UCSD-AML1 (cell line): ENCODE measurements around the gene FEZF2.

ENCODE experiments used
- DNase-seq: peaks from one replicate; lab custom pipeline; 2025; ENCODE audit not compliant: unreplicated experiment; lab: John Stamatoyannopoulos, UW

FEZF2 gene

DNA sequence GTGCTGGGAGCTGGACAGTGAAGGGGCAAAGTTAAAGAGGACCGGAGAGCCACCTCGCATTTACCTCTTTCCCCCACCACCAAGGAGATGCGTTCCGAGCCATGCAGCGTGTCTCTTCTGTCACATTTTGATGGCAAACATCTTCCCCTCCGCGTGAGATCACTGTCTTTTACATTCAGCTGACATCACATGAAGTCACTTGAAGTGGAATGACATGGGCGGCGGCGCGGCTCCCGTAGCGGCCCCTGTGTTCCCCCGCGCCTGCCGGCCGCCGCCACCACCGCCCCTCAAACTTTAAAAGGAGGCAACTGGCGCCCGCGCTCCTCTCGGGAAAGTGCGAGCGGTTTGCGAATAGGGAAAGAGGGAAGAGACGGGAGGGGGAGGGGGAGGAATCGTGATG lies at the start of gene FEZF2:
Gene FEZF2, minus strand, starts transcription at position 336 of the 400 bp plus-strand sequence. CDS start 682 bp downstream, outside the sequence.
- DNase-seq: no peak

DNA sequence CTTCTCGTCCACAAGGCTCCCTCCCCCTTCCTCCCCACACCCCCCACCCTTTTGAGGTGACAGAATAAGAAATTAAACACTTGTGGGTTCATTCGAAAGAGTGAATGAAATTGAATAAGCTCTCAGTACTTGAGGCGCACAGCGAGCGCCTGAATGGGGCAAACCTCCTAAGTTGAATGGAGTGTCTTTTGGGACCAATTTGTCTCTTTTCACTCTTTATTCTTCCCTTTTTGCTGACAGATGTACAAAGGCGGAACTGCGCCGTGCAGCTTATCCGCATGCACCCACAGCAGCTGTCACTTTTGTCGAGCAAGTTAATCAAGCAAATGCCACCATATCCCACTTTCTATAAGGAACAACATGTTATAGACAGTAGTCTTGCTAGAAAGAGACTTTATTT lies 47.9 kb upstream of the FEZF2 start:
- DNase-seq: no peak

DNA sequence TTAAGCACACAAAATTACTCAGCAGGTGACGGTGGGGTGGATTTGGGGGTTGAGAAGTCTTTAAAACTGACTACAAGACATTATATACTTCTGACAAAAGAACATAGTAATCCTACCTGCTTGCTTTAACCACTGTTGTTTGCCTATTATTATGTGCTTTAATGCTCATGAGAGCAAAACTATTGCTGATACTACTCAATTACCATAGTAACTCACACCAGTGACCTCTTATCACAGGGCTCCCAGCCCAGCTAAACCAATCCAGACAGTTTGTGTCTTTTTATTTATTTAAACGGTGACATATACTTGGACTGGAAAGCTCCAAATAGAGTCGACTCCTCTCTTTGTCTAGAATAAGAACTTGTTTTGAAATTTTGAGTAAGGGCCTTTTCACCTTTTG lies 42.8 kb upstream of the FEZF2 start:
- DNase-seq: no peak

DNA sequence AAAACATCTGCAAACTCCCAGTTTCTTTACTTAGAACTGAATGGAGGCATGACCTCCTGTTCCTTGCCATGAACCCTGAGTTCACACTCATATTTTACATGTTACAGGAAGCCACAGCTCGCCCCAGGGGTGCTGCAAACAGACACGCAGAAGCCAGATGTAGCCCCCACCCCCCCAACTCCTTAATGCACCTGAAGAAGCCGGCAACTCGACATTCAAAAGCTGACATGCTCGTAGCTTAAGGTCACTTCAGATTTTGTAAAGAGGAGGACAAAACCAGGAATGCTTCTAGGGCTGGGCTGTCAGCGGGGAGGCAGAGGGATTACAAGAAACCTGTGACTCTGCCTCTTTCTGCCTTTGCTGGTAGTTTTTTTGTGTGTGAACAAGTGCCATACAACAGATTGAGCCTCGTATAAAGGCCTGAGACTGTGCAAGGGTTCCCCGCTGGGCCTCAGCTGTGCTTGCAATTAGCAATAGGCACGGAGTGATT lies 42.0 kb upstream of the FEZF2 start:
- DNase-seq: no peak

DNA sequence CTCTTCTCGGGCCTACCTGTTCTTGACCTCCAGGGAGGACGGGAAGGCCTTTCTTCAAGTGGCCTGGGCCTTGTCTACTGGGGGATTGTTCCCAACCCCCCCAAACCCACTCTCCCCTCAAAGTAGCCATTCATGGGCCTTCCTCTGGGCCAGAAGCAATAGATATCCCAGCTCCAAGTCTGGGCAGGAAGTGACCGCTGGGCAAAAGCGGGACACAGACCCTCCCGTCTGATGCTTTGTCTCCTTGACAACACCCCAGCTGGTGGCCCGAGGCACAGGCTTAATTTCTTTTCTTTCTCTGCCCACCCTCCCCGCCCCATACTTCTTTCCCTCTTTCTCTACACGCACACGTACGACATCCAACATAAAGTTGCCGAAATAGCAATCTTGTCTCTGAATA lies 41.4 kb upstream of the FEZF2 start:
- DNase-seq: no peak

DNA sequence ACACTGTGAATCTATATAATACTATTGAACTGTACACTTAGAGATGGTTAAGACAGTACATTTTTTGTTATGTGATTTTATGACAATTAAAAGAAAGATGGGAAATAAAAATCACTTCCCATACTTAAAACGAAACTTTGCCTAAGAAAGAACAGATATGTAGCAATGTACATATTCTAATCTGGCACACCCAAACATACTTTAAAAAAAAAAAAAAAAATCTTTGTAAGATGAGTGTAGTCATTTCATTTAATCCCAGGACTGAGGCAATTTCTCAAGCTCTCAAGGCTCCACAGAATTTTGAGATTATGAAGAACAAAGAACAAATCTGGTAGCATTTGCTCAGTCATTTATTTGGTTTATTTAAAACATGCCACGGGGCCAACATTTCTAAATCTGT lies 40.3 kb upstream of the FEZF2 start:
- DNase-seq: no peak

DNA sequence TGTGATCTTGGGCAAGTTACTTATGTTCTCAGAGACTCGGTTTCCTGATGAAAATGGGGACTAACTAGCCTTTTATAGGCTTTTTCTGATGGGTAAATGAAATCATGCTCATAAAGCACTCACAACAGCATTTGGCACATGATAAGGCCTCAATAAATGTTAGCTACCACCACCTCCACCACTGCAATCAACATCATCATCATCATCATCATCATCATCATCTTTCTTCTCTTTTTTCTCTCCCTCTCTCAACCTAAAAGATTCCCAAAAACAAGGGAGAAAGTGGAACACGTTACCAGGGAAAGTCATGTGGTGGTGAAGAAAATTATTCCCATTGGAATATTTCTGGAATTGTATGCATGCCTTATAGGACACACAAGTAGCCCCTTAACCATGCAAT lies 33.6 kb upstream of the FEZF2 start:
- DNase-seq: no peak

DNA sequence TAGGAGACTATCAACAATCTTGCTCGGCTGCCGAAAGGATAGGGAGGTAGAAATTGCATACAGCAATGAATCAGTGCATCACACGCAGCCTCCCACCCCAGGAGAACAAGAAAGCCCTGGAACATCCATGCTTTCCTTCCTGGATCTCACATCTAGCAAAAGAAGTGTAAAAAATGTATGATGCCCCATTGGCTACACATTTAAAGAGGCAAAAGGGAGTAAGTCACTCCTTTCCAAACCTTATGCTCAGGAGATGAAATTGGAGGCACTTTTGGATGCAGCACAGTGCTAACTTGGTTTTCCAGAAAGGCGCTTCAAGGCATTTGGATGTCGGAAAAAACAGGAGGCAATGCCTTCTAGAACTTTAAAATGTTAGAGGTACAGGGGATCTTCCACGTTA lies 32.2 kb upstream of the FEZF2 start:
- DNase-seq: no peak

DNA sequence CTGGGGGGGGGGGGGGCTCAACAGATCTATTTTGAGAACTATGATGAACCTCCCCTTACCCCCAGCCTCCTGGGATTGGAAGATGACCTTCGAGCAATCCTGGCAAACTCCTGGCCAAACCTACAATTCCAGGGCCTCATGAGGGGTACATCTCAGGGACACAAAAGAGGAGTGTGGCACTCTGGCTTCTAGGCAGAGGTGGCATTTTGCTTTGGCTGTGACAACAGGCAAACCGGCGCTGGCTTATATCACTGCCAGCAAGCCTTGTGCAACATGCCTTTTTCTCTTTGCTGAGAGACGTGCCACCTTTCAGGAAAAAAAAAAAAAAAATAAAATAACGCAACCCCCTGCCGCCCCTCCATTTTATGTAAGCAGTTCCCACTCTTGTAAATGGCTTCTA lies 31.8 kb upstream of the FEZF2 start:
- no peak for DNase-seq

DNA sequence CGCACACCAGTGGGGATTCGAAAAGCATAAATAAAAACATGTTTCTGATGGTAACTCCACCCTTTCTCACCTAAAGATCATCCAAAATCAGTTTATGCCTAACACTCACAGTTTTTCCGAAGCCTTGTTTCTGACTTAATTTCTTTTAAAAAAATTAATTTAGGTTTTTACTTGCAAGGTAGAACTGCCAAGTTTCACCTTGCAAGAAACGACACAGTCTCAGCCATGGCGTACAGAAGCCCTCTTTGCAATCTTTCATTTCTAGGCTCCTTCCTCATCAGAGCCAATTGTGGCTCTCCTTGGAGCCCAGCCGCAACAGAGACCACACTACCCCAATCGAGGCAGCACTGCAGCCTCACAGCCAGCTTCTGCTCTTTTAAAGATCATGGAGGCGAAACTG lies 31.0 kb upstream of the FEZF2 start:
- no peak for DNase-seq

DNA sequence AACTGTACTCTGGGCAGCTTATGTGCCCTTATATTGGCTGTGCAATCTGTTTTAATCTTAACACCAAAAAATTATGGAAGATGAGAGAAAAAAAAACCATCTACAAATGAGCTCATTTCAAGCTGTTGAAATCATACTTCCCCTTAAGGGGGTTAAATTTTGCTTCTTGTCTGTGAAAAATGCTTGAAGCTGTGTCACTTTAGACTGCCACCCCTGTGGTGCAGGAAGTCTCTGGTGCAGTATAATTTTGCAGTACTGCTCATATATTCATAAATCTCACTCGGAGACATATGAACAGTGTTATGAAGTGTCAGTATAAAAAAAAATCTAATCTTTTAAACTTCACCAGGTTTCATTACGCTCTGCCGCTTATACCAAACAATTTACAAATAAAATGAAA lies 30.4 kb upstream of the FEZF2 start:
- DNase-seq: no peak

DNA sequence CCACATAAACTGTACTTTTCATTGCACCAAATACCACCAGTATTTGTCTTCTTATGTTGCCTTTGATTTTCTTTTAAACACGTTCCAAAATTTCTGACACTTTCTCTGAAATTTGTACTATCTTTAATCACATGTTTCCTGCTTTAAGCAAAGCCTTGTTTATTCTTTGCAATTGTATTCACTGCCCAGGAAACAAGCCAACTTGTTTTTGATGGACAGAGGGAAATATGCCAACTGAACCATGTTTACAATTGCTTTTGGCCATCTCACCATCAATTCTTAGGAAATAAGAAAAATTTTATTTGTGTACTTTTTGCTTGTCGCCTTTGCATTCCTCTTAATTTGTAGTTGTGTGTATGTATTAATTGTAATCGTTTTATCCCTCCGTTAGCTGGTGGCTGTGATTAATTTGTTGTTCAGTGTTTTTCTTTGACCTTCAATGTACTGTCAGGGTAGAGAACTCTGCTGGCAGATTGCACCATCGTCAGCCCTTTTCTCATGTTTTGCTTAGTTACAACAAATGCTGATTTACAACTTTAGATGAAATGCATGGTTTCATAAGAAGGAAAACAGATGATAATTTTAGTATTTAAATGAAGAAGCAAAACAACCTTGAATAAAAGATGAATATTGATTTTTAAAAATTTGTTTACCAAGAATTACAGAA lies 19.4 kb upstream of the FEZF2 start:
- DNase-seq: no peak

DNA sequence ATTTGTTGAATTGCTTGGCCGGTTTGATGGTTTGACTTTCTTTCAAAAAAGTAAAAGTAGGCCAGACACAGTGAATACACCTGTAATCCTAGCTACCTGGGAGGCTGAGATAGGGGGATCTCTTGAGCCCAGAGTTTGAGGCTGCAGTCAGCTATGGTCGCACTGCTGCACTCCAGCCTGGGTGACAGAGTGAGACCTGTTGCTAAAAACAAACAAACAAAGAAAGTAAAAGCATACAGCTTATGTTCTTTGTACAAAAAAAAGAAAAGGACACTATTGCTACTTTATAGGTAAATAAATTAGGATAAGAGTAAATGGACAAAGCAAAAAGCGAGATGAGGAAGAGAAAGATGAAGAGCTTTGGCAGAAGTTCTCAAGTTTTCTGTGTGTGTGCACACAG lies 13.9 kb upstream of the FEZF2 start:
- DNase-seq: no peak

DNA sequence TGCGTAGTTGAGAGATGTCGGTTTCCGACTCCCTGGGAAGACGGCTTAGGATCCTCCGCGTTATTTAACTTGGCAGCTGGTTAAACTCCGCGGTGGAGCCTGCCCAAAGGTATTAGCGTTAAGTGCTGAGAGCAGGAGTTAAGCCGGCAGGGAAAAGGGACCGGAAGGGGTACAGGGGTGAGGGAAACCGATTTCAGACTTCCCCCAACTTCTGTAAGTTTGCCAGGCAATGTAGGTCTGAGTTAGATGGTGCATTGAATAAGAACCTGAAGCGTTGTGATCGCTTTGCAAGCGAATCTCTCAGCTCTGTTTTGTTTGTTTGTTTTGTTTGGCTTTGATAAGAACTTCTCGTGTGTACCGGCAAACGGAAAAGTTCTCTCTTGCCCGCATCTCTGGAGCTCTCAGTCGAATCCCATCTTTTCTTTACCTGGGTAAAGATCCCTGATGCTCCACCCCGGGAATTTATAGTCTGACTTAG lies 6.0 kb upstream of the FEZF2 start:
- no peak for DNase-seq

DNA sequence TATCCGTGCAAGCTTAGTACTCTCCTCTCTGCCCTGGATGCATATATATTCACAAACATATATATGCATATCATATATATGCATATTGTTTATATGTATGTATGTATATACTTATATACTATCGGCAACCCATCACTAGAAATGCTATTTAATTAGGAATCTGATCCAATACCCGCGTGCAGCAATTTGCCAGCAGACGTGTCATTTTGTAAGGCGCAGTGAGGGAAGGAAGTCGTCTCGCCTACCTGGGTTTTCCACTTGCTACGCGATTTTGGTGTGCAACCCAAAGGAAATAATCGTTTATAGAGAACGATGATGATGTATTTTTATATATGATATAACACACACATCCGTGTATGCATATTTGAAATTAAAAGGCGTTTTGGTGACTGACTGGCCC lies 5.6 kb upstream of the FEZF2 start:
- no peak for DNase-seq

DNA sequence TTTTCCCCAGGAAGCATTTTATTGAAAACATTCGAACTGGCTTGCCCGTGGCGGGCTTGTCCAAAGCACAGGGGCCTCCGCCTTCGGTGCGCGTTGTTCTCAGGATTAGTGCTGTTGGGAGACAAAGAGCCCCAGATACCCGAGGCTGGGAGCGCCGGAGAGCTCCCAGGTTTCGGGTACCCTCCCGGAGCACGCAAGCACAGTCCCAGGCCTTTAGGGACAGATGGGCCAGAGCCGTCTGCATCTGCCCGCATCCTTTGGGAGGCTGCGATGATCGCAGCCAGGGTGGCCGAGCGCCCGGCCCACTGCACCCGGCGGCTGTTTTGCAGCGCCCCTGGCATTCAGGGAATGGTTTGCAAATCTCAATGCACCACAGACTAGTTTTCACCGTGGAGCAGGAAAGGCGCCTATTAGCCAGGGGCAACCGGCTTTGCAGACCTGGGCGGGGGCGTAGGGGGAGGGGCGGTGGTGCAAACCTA lies 5.0 kb upstream of the FEZF2 start:
- no peak for DNase-seq

DNA sequence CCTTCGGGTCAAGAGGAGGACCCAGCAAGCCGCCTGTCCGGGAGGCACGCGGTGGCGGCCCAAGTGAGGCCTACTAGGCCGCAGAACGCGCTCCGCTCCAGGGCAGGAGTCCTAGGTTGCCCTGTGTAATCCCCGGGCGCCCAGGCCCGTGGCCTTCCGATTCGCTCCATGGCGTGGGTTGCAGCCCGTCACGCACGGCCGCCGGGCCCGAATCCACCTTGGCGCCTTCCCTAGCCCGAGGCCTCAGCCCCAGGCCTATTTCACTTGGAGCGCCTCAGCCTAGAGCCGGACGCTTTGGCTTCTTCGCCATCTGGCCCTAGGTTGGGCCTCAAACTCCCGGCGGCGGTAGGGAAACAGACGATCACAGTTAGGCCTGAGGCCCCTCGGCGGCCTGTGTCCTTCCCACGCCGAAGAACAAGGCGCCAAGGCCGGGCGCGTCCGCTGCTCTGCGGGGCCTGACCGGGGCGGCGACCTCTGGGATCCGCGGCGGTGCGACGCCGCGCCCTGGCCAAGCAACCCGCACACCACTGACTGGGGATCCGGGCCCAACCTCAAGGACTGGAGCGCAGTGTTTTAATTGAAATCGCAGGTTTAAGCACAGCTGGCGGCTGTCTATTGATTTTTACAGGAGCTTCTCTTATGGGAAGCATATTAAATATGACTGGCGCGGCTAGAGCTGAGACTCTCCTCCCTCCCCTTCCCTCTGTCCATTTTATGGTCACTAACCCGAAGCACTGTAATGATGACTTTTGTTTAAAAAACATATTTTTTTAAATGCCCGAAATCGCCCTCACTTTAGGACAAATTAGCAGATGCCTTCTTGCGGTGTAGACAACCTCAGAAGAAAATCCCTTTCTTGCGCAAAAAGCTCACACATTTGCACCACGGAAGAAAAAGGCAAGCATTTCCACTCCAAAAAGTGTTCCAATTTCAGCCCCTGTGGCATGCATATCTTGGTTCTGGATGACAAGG lies 3.8 kb upstream of the FEZF2 start:
- DNase-seq: no peak

DNA sequence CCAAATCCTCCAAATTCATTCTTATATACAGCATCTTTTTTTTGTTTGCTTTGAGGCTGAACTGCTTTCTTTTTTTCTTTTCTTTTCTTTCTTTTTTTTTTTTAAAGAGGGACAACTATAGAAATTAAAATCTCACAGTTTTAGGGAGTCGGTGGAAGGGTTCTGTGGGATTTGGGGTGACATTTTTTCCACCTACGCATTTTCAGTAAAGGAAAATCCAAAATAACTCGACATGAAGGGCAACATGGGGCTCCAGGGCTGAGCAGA lies 3.0 kb upstream of the FEZF2 start:
- no peak for DNase-seq

DNA sequence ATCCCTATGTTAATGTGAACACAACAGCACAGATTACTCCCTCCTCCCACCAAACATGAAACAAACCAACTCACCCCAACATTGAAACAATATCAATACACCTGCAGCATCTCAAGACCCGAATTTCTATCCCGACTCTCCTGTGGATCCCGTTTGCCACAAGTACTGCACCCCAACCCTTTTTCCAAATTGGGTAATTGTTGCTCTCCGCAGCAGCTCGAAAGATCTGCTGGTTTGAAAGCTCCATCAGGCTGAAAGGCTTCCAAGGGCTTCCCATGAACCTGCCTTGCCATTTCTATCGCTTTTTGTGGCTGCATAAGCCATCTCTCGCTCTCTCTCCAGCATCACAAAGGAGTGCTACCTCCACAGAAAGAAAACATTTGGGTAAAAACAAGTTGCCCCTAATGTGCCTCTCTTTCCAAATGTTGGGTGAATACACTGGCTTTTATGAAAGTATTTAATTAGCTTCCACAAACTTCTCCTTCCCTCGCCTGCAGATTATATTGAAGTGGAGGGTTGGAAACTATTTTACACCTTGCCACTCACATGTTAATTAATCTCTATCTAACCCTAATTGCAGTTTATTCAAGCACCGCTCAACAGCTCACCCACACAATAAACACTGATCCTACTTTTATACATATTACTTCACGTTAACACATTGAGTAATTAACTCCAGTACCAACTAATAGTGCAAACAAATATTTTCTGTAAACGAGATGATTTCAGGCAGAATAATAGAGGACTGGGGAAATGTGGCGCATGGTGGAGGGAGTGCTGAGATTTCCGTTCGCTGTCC lies 2.5 kb upstream of the FEZF2 start:
- DNase-seq: no peak

DNA sequence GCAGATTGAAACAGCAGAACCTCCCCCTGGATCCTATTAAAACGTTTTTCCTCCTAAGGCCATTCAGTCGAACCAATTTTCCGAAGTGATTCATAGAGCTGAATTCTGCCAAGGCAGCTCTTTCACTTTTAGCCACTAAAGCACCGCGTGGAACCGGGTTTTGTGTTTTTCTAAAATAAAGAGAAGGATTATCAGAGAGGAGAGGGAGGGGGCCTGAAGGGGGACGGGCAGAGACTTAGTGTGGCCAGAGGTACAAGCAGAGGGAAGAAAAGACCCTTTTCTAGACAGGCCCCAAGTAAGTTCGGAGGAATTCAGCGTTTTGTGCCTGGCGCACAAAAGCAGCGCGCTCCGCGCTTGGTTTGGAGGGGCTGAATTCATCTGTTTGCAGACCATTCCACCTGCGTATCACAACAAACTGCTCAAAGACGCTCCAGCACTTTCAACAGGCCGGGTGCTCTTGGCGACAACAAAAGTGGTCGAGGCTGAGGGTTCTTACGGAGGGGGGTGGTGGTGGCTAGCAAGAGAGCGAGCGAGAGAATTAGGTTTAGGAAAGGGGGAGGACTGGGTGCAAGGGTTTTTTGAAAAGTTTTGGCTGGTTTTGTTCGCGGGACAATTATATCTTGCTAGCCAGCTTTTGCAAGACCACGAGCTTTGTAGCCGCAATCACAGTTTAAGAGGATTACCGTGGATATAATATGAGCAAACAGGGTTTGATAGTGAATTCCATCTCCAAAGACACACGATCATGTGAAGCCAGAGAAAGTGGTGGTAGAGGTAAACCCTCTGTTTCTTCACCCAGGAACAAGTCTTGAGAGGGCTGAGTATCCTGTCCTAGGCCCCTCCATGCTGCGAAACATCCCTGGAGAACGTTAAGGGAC lies 1.2 kb upstream of the FEZF2 start:
- DNase-seq: no peak
